H1 (cell line): Measurements from ENCODE around the gene ALAS1. TPM values are rescaled to one million over a fixed set of nuclear protein-coding genes. Genes with fewer than 3 reads are reported as not detected.

Experiments
- CTCF ChIA-PET: fragments of 300-600 bp; sonication (Branson Sonifier 250); formaldehyde crosslinking; loops from one replicate; lab custom pipeline; 2021; ENCODE audit not compliant: partially characterized antibody; lab: Charles Lee
- POLR2A ChIA-PET: fragments of 300-600 bp; sonication (Branson Sonifier 250); formaldehyde crosslinking; loops from one replicate; lab custom pipeline; 2021; ENCODE audit warnings: inconsistent platforms; ENCODE audit not compliant: partially characterized antibody; lab: Charles Lee
- DNase-seq, 2 experiments: peaks; one replicate each; pipeline versions ENCODE4 v3.0.0 to v3.0.0-alpha.2; 2010 to 2022; ENCODE audit warnings: low spot score in 2 of 2, low read depth in 1 of 2, mixed read lengths in 1 of 2
- FAIRE-seq: peaks from 2 replicates; lab custom pipeline; 2011; peaks lifted over from hg19 to GRCh38; lab: Jason Lieb, UNC
- H2AFZ ChIP-seq: 2 replicates; pipeline ENCODE4 v1.8.1; 2012; ENCODE audit warnings: low read length, inconsistent platforms
- H2AK5ac ChIP-seq: 2 replicates; pipeline ENCODE4 v1.6.1; 2013; ENCODE audit warnings: low read depth, low read length
- H2BK120ac ChIP-seq: replicated peaks from 2 replicates; pipeline ENCODE3; 2013; ENCODE audit warnings: low read depth, low read length, inconsistent platforms
- H2BK12ac ChIP-seq: 2 replicates; pipeline ENCODE4 v1.6.1; 2013; ENCODE audit warnings: low read depth, low read length
- H2BK15ac ChIP-seq: 2 replicates; pipeline ENCODE4 v1.6.1; 2013; ENCODE audit warnings: low read length
- H2BK20ac ChIP-seq: 2 replicates; pipeline ENCODE4 v1.6.1; 2013; ENCODE audit warnings: low read length
- H2BK5ac ChIP-seq: 2 replicates; pipeline ENCODE4 v1.6.1; 2013; ENCODE audit warnings: low read depth, low read length
- H3K14ac ChIP-seq: 2 replicates; pipeline ENCODE4 v1.6.1; 2013; ENCODE audit warnings: inconsistent platforms; ENCODE audit not compliant: insufficient read length
- H3K18ac ChIP-seq: 2 replicates; pipeline ENCODE4 v1.6.1; 2013; ENCODE audit warnings: low read length; ENCODE audit errors: extremely low read depth
- H3K23ac ChIP-seq: 2 replicates; pipeline ENCODE4 v1.6.1; 2013; ENCODE audit warnings: inconsistent platforms; ENCODE audit not compliant: insufficient read length
- H3K23me2 ChIP-seq: 2 replicates; pipeline ENCODE4 v1.6.1; 2013; ENCODE audit warnings: low read depth, low read length
- H3K27ac ChIP-seq: 2 replicates; pipeline ENCODE4 v1.6.1; 2011; ENCODE audit warnings: low read depth, low read length, inconsistent platforms
- H3K27me3 ChIP-seq, 4 experiments: replicated peaks in 1 of 4; 1 replicate in 1 of 4; 2 replicates in 3 of 4; pipeline versions ENCODE4 v1.6.1 to v1.8.1; 2011 to 2013; ENCODE audit warnings: low read length in 3 of 4, mild to moderate bottlenecking in 3 of 4, inconsistent platforms in 2 of 4, mixed read lengths in 2 of 4, moderate library complexity in 1 of 4; ENCODE audit not compliant: control insufficient read depth in 3 of 4, insufficient read depth in 3 of 4; ENCODE audit errors: extremely low read depth in 1 of 4
- H3K36me3 ChIP-seq, 4 experiments: 2 replicates each; pipeline versions ENCODE4 v1.6.1 to v1.8.1; 2011 to 2013; ENCODE audit warnings: mild to moderate bottlenecking in 4 of 4, low read length in 3 of 4, moderate library complexity in 2 of 4, control low read depth in 1 of 4, inconsistent platforms in 1 of 4; ENCODE audit not compliant: insufficient read depth in 4 of 4, control insufficient read depth in 2 of 4
- H3K4ac ChIP-seq: replicated peaks from 2 replicates; pipeline ENCODE3; 2013; ENCODE audit warnings: low read length, low read depth, mixed read lengths, inconsistent platforms; ENCODE audit not compliant: insufficient read length
- H3K4me1 ChIP-seq, 4 experiments: replicated peaks in 1 of 4; 1 replicate in 1 of 4; 2 replicates in 3 of 4; pipeline versions ENCODE4 v1.6.1 to v1.8.1; 2011 to 2013; ENCODE audit warnings: low read length in 3 of 4, inconsistent platforms in 2 of 4, mixed read lengths in 1 of 4; ENCODE audit not compliant: insufficient read depth in 4 of 4, control insufficient read depth in 3 of 4
- H3K4me2 ChIP-seq, 2 experiments: 2 replicates each; pipeline versions ENCODE4 v1.6.1 to v1.8.1; 2011 to 2013; ENCODE audit warnings: low read depth in 2 of 2, low read length in 2 of 2, control low read depth in 1 of 2, inconsistent platforms in 1 of 2, mild to moderate bottlenecking in 1 of 2; ENCODE audit not compliant: insufficient read depth in 1 of 2
- H3K4me3 ChIP-seq, 4 experiments: fragments of 200-600, 300-600 bp in 1 of 4; sonication (generic), shearing (Covaris generic), sonication (Bioruptor Twin) in 1 of 4; 2 replicates each; pipeline versions ENCODE4 v1.5.1 to v1.8.1; 2011 to 2016; ENCODE audit warnings: low read length in 4 of 4, low read depth in 3 of 4, control low read depth in 2 of 4, inconsistent platforms in 2 of 4, mild to moderate bottlenecking in 2 of 4, mixed read lengths in 1 of 4, moderate library complexity in 1 of 4; ENCODE audit not compliant: insufficient read depth in 2 of 4; ENCODE audit errors: extremely low read depth in 1 of 4
- H3K56ac ChIP-seq: replicated peaks from 2 replicates; pipeline ENCODE3; 2013; ENCODE audit warnings: low read depth, mild to moderate bottlenecking, mixed read lengths, low read length, inconsistent platforms; ENCODE audit not compliant: insufficient read length
- H3K79me1 ChIP-seq: 2 replicates; pipeline ENCODE4 v1.6.1; 2013; ENCODE audit warnings: low read depth, low read length, control low read depth
- H3K79me2 ChIP-seq, 2 experiments: 2 replicates each; pipeline versions ENCODE4 v1.6.1 to v1.8.1; 2012 to 2013; ENCODE audit warnings: low read length in 2 of 2, mild to moderate bottlenecking in 2 of 2, inconsistent platforms in 1 of 2; ENCODE audit not compliant: insufficient read depth in 2 of 2, control insufficient read depth in 1 of 2
- H3K9ac ChIP-seq, 4 experiments: replicated peaks in 1 of 4; 1 replicate in 1 of 4; 2 replicates in 3 of 4; pipeline versions ENCODE4 v1.6.1 to v1.8.1; 2011 to 2013; ENCODE audit warnings: low read depth in 3 of 4, low read length in 3 of 4, control low read depth in 2 of 4, mild to moderate bottlenecking in 2 of 4, moderate library complexity in 2 of 4, inconsistent platforms in 1 of 4; ENCODE audit errors: extremely low read depth in 1 of 4
- H3K9me3 ChIP-seq, 2 experiments: 2 replicates each; pipeline versions ENCODE4 v1.6.1 to v1.8.1; 2012 to 2013; ENCODE audit warnings: mild to moderate bottlenecking in 2 of 2, moderate library complexity in 2 of 2, control low read depth in 1 of 2, inconsistent platforms in 1 of 2, low read depth in 1 of 2, low read length in 1 of 2, mixed read lengths in 1 of 2; ENCODE audit not compliant: insufficient read depth in 2 of 2
- H4K20me1 ChIP-seq, 2 experiments: replicated peaks in 1 of 2; 2 replicates each; pipeline versions ENCODE3 to v1.8.1; 2011 to 2013; ENCODE audit warnings: inconsistent platforms in 2 of 2, low read length in 2 of 2, mild to moderate bottlenecking in 1 of 2; ENCODE audit not compliant: insufficient read depth in 2 of 2, control insufficient read depth in 1 of 2
- H4K5ac ChIP-seq: 2 replicates; pipeline ENCODE4 v1.6.1; 2013; ENCODE audit warnings: low read length, low read depth, mixed read lengths, inconsistent platforms; ENCODE audit not compliant: insufficient read length
- H4K8ac ChIP-seq: 2 replicates; pipeline ENCODE4 v1.8.0; 2013; ENCODE audit warnings: mild to moderate bottlenecking, moderate library complexity, low read length, inconsistent platforms; ENCODE audit not compliant: insufficient read depth; ENCODE audit errors: extremely low read depth
- H4K91ac ChIP-seq: replicated peaks from 2 replicates; pipeline ENCODE3; 2013; ENCODE audit warnings: low read length, mixed read lengths, inconsistent platforms; ENCODE audit not compliant: insufficient read length
- CEBPB ChIP-seq: IDR thresholded peaks from 2 replicates; pipeline ENCODE4 v1.6.1; 2012; ENCODE audit warnings: low read depth, low read length
- SP4 ChIP-seq: IDR thresholded peaks from 2 replicates; pipeline ENCODE4 v1.6.1; 2012; ENCODE audit warnings: low read length, inconsistent platforms
- WGBS, 2 experiments: shearing (Covaris generic) in 1 of 2; methylation state at CpG; one replicate each; pipeline versions ENCODE4 v1.1.6 to v1.1.7; 2013 to 2015; ENCODE audit warnings: low lambda C conversion rate in 2 of 2, mixed read lengths in 2 of 2, inconsistent platforms in 1 of 2, low coverage in 1 of 2, missing lambda C conversion rate in 1 of 2; ENCODE audit not compliant: insufficient replicate concordance in 2 of 2, insufficient coverage in 1 of 2, insufficient read length in 1 of 2; ENCODE audit errors: extremely low coverage in 1 of 2, missing lambda C conversion rate in 1 of 2; 5-methylcytosine and 5-hydroxymethylcytosine counted together
- polyA plus RNA-seq, 7 experiments: library from polyadenylated mRNA; depleted of rRNA in 3 of 7; stranded (reverse) in 5 of 7; unstranded in 2 of 7; fragments of >200 nt in 5 of 7; fragments of 200-250 nt in 2 of 7; gene quantifications; 1 replicate in 5 of 7; 2 replicates in 1 of 7; 4 replicates in 1 of 7; pipeline versions ENCODE4 v1.2.1 to v1.2.3, GENCODE V29; 2011 to 2013; ENCODE audit warnings: missing spikeins in 2 of 7, mixed read lengths in 2 of 7
- total RNA-seq: library from RNA; stranded (reverse); fragmentation: NEBNext Ultra II Directional; extraction: Animal tissue kit (Norgen Biotek cat#: 25700); gene quantifications from 2 replicates; pipeline ENCODE4 v1.2.1, GENCODE V29; 2021
- TF ChIP-seq, protein P1 (sequence below): IDR thresholded peaks from 2 replicates; pipeline ENCODE4 v1.6.1; 2012; ENCODE audit warnings: inconsistent platforms

ALAS1 gene
- total and polyA plus RNA-seq, 2 of the 8 experiments (the other 6 are each of a cell fraction or from before 2014, with no cell fraction given), result 45.9 to 84.4 TPM

- no peaks in the 10 kb centered on the region for H3K79me2 ChIP-seq
- no peak overlapping the region for H2BK20ac ChIP-seq
- H3K4ac ChIP-seq, result no peak overlapping the region
- no peaks in the 10 kb centered on the region for H3K79me1 ChIP-seq
- no peak overlapping the region for H2BK12ac ChIP-seq
- H3K18ac ChIP-seq, result no peak overlapping the region
- no peak overlapping the region for H2AFZ ChIP-seq
- H3K27me3 ChIP-seq, result no peaks in the 10 kb centered on the region
- no peak for DNase-seq
- H3K23ac ChIP-seq, result no peak overlapping the region
- no peak overlapping the region for H2BK15ac ChIP-seq
- H3K9ac ChIP-seq, result no peak overlapping the region
- no peaks in the 10 kb centered on the region; the same call in 1 of the 2 replicates for H3K23me2 ChIP-seq
- no peak overlapping the region for H4K8ac ChIP-seq
- no peak overlapping the region for H3K14ac ChIP-seq
- no peaks in the 10 kb centered on the region for H3K9me3 ChIP-seq
- H3K4me1 ChIP-seq, result peaks cover 0 to 2% (median 1%) of the 10 kb centered on the region in 4 experiments; a peak in 2 of 7 replicates
- H3K27ac ChIP-seq, result no peak overlapping the region
- TF ChIP-seq CEBPB (no peak), SP4 (no peak)
- TF ChIP-seq, protein P1, sequence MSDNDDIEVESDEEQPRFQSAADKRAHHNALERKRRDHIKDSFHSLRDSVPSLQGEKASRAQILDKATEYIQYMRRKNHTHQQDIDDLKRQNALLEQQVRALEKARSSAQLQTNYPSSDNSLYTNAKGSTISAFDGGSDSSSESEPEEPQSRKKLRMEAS, result no peak
- no peaks in the 10 kb centered on the region for H3K36me3 ChIP-seq
- H2BK5ac ChIP-seq, result no peak overlapping the region
- H2AK5ac ChIP-seq, result no peak overlapping the region
- H3K4me2 ChIP-seq, result no peak overlapping the region
- ChIA-PET POLR2A (interaction anchor here (1.2 kb wide), 1 partner anchor 32 kb away, joined by 3 read pairs; the partner anchor contains the start of gene POC1A), CTCF (interaction anchor here (0.7 to 2.5 kb wide), 9 partner anchors 9 to 301 kb away, joined by 3 to 10 read pairs (median 4); no protein-coding TSS in a partner anchor)
- H3K4me3 ChIP-seq, result no peak overlapping the region
- WGBS, 2 experiments, result 83% methylated on average over 3 of the region's 3 CpGs; no CpG with 5 or more reads in 1 of the 2 experiments
- no peak overlapping the region for H4K91ac ChIP-seq
- H3K56ac ChIP-seq, result no peak overlapping the region
- H4K5ac ChIP-seq, result no peak overlapping the region
- no peak for FAIRE-seq
- no peak overlapping the region for H2BK120ac ChIP-seq
- H4K20me1 ChIP-seq, result no peaks in the 10 kb centered on the region
These were observed 12.1 kb upstream of the ALAS1 start for GRCh38 chr3:52185837-52186236.
